Ishikawa (cell line): ENCODE data around the gene GALNT4.
A peak's percentile ranks its signal among the peaks of the same experiment; 100 is the strongest.

Experiments used
- CEBPB ChIP-seq: IDR thresholded peaks from 2 replicates; pipeline ENCODE4 v1.6.1; 2012
- NFIC ChIP-seq: IDR thresholded peaks from 2 replicates; pipeline ENCODE4 v1.6.1; 2012

GRCh38 chr12:89514751-89515150 is 9.8 kb downstream of the GALNT4 start:
- 0 out of 2 replicates have a peak, but pooled peaks have one; percentile 5 for TF ChIP-seq CEBPB
- no peak for TF ChIP-seq NFIC
